ENCODE measurements around the gene IER5.
A peak's percentile ranks its signal among the peaks of the same experiment; 100 is the strongest.

The IER5 gene

DNA sequence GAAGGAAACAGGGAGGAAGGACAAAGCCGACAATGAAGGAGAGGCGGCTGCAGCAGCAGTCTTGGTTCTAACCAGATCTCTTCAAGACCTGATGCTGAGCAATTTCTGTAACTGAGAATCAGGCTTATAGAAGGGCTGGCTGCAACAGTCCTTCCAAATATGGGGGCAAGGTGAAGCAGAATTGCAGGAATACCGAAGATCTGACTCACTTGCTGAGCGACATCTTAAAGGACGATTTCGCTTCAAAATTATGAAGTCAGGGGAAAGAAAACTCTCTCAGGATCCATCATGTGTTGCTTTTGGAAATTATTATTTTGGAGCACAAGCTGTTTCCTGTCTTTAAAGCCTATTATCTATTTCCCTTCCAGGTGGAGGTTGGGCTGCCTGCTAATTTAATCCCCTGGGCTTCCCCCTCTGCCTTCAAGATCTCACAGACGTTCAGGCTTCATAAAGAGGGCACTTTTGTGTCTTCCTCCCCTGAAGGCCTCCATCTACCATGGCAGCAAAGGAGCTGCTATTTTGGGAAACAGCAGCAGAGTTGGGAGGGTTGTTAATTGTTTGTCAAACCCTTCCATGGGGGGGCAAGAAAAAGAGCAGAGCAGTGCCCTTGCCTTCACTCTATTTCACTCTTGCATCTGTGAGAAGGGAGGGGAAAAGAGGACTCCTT lies 10.8 kb upstream of the IER5 start:
- DNase-seq: no peak

DNA sequence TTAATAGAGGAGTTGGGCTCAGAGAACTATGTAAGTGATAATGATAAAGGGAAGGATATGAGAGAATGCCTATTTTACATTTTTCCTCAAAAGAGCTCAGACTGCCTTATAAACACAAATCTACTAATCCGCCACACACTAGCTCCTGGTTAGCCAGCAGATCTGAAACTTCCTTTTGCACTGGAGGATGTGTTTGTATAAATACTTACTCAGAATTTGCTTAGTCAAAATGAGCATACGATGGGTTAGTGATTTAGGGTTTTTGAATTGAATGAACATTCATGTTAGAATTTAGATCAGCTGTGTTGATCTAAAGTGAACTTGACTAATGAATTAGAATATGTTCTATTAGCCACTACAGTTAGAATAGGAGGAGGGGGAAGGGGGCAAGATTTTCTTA lies 9.1 kb upstream of the IER5 start:
- peak in 1 of 2 experiments; percentile 69 for DNase-seq

- no peak for DNase-seq
Measured at GRCh38 chr1:181079920-181080319, 8.6 kb upstream of the IER5 start.

DNA sequence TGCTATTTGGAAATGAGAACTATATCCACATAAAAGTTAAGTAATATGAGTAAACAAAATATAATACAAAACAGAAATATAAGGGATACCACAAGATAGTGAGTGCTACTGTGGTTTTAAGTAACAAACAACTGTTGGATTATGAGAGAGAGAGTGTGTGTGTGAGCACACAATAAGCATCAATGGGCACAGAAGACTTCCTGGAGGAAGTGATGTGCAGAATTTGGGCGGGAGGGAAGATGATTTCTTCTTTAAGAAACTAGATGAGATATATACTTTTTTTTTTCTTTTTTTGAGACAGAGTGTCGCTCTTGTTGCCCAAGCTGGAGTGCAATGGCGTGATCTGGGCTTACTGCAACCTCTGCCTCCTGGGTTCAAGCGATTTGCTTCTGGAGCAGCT lies 7.9 kb upstream of the IER5 start:
- DNase-seq: no peak

DNA sequence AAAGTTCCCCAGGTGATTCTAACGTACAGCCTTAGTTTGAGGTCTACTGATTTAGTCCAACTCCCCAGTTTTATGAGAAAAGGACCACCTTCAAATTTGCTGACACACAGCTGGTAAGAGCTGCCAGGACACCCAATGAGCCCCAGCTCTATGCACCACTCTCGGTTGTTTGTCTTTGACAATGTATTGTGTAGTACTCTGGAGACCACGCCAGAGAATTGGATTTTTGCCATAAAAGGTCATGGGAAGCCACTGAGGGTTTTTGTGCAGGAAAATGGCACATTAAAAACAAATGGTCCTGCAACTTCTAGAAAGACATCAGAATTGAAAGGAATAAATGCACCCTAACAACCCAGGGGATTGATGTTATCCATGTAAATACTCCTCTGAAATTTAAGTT lies 7.1 kb upstream of the IER5 start:
- no peak for DNase-seq

DNA sequence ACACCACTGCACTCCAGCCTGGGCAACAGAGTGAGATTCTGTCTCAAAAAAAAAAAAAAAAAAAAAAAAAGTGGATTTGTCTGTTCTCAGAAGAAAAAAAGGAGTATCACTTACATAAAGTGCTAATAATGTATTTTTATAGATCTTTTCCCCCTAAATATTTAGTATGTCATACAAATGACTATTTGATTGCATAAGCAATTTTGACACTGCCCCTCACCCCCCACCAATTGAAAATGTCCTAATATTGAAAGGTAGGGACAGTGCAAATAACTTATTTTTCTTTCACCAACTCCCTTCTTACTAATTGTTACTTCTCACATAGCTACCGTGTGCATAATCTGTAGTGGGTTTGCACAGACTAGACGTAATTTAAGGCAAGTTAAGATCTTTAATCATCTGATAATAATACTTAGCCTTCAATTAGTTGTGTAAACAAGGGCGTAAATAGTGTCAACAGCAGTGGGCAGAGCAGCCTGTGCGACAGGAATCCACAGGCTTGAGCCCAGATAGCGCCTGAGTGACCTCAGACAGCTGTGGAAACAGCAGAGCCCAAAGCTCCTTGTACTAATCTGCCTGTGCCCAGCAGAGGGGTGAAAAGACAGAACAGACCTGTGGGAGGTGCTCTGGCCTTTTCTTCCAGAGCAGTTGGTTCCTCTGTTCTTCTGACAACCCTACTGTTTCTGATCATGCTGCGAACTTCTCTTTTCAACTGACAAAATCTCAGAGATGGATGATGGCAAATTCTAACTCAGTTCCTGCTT lies 4.5 kb upstream of the IER5 start:
- peak; percentile 55 to 80 for DNase-seq

- DNase-seq: no peak
Measured at GRCh38 chr1:181084606-181084969, 3.9 kb upstream of the IER5 start.

DNA sequence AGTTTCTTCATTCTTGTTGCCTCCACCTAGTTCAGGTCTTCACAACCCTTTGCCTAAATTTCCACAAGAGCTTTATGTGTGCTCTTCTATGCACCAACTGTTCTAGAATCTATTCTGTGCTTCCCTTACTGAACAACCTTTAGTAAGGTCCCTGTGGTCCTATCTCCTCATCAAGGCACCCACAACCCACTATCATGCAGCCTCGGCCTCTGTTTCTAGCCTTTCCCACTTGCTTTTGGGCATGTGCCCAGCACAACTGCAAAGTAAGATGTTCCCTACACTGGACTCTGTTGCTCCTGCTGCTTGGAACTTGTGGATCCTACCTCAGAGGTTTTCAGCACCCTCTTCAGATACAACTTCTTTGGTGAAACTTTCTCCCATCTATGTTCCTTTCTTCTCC lies 2.4 kb upstream of the IER5 start:
- no peak for DNase-seq

DNA sequence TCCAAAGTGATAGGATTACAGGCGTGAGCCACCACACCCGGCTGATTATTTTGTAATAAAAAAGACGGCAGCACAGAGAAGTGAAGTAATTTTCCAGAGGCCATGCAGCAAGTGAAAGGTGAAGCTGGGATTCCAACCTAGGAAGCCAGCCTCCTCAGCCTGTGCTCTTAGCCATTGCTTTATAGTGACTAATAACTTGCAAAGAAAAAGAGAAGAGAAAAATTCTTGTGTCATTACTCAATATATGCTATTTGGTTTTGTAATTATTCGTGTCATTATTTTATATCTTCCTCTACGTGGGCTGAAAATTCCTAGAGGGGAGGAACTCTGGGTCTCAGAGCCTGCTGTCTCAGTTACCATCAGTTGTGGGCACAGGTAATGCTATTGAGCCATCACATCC lies 1.6 kb upstream of the IER5 start:
- DNase-seq: no peak

DNA sequence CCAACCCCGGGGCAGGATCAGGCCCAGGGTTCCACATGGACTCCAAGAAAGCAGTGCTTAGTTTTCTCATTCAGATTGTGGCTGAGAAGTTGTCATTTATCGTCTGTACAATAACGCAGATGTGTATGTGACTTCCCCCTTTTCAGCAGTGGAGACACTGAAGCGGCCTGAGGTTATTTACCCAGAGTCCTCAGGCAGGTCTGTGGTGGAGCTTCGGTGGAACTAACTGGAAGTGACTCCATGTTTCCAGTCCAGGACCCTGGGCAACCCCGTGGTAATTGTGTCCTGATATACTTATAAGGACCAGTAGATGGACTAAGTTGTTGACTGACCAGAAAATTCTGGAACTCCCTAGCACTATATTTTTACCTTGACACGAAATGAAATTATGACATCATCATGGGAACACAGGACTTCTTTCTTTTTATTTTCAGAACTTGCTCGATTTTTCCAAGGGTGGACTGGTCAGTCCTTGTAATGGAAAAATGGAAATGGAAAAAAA lies 1.0 kb upstream of the IER5 start:
- no peak for DNase-seq

DNA sequence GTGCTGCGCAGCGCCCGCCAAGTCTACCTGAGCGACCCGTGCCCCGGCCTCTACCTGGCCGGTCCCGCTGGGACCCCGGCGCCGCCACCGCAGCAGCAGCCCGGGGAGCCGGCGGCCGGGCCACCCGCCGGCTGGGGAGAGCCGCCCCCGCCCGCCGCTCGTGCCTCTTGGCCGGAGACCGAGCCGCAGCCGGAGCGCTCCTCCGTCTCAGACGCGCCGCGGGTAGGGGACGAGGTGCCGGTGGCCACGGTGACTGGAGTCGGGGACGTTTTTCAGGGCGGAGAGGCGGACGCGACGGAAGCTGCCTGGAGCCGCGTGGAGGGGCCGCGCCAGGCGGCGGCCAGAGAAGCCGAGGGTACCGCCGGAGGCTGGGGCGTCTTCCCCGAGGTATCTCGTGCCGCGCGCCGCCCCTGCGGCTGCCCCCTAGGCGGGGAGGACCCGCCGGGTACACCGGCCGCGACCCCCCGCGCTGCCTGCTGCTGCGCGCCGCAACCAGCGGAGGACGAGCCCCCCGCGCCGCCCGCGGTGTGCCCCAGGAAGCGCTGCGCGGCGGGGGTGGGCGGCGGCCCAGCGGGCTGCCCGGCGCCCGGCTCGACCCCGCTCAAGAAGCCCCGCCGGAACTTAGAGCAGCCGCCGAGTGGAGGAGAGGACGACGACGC lies 646 bp downstream of the IER5 start:
- no peak for DNase-seq

- DNase-seq: peak; percentile 83 to 94
Measured at GRCh38 chr1:181089676-181090544, 1.4 kb downstream of the IER5 start.

DNA sequence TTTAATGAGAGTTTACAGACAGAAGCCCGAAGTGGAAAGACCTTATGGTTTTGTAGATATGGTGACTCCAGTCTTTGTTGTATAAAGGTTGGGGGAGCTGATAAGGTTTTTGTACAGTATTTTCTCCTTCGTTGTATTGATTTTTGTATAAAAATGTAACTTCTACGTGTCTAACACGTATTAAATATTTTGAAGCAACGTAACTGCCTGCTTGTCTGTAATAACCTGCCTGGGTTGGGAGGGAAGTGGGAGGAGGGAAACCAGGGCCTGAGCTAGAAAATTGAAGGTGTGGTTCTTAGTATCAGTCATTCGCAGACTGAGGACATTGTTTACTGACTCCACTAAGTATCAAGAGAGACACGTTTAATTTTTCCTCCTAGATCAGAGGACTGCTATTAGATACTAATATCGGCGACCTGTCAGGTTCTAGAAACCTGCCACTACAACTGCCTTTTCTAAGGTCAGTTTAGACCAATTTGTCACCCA lies 2.2 kb downstream of the IER5 start:
- DNase-seq: peak in 1 of 2 experiments; percentile 53

DNA sequence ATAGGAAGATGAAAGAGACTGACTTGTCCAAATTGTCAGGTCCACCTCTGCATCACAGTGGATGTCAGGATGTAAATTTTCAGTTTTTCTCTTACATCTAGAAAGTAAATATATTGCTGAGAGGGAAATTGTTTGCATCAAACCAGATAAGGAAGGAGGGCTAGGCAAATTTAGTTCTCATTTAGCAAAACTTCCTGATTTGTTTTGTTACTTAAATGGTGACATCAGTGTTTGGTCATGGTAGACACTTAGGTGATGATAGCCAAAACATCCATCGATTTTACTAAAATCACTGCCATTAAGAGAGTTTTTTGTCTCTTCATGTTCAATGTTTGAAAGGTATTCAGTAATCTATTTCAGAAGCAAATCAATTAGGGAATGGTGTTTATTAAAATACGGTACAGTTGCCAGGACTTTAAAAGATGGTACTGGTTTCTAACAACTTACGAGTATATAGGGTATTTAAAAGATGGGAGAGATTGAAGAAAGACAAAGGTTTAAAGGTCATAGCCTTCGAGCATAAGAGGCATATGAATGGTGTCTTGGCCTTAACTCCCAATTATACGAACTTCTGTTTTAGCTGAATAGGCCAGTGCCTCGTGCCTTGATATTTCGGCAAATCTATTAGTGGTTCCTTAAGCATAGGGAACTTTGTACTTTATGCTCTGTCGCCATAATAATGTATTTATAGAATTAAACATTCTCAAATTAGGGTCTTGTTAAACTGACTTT lies 3.0 kb downstream of the IER5 start:
- DNase-seq: no peak

DNA sequence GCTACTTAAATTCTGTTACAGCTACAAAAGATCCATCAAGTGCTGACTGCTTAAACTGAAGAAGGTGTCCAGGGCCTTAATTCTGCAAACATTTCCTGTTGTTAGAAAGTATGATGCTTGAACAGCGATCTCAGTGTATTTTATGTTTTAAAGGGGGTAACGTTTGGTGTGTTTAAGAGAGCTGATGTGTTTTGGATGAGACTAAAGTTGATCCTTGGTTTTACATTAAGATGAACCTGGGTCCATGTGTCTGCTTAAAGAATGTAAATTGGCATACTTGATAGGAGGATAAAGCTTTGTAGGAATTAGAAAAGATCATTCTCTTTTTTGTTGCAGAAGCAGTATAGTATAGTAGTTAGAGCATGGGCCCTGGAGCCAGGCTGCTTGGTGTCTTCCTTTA lies 3.6 kb downstream of the IER5 start:
- DNase-seq: no peak

DNA sequence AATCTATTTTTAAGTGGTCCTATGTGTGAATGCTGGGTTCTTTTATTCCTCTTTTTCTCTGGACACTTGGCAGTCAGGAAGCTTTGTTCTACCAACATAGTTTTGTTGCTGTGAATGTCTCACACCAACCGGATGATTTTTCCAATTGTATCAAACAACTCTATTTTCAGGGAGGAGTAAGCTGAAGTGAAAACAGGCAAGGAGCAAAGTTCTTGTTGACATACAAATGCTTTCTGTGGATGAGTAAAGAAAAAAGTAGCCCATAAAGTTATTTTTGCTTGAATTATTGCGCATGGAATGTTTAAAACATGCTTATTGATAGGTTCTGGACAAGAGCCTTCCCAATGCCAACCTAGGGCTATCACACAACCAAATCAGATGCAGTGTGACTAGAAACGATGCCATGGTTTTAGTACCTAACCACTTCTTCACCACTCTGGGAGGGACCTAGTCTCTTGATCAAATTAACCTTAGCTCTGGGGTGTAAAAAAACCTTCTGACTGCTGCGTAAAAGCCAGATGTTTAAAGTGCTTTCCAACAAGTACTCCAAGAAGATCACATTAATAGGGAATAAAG lies 4.5 kb downstream of the IER5 start:
- DNase-seq: no peak

DNA sequence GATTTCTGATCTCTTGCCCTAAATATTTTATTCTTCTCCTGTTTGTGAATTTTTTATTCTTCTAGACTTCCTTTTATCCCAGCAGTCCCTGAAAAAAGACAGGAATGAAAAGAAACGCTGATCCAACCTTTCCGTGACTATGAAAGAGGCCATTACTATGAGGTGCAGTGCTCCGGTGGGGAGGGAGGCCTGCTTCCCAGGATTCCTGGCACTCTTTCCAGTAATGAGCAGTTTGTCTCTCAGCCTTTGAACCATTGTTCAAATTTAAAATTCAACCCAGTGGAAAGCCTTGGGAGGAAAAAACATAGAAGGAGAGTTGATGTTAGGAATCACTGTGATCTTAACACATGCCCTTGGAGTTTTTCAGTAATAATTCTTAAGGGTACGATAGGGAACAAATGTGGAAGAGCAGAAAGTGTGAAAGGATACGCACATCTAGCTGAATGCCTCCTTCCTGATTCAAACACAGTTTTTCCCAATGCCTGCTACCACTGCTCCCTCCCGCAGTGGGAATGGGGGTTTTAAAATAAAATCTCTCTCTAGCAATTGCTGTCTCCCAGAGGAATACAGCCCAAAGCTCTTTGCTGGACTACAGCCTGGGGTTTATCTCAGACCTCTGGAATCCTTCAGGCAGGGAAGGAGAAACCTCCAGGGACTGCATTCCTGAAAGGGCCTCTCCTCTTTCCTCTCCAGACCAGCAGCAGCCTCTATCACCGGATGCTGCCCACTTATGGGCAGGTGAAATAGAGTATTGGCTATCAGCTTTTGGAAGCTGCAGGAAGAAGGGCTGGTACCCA lies 6.1 kb downstream of the IER5 start:
- DNase-seq: no peak

GRCh38 chr1:181095260-181095659 lies 6.8 kb downstream of the IER5 start:
- DNase-seq: no peak

- DNase-seq: no peak
Measured at GRCh38 chr1:181095763-181096184, 7.3 kb downstream of the IER5 start.

DNA sequence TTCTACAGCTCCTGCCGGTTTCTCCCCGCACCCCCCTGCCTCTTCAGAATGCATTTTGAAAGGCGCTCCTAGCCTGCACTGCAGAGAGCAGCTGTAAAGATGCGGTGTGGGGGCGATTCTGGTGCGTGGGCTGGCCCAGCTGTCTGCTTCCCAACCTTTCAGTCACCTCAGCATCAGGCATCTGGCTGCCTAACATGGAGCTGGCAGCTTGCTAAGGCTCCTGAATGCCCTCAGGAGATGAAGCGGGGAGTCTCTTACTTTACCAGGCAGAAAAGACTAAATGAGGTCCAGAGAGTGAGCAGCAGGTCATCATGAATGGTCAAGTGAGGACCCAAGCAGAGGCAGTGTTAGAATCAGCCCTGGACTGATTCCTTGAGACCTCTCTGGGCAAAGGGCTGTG lies 8.7 kb downstream of the IER5 start:
- DNase-seq: no peak

All from NCI-H526 (cell line).